Measurements from ENCODE around the gene FAM78A. TPM values are rescaled to one million over a fixed set of nuclear protein-coding genes. Genes with fewer than 3 reads are reported as not detected.
A peak's percentile ranks its signal among the peaks of the same experiment; 100 is the strongest.

FAM78A gene
- total RNA-seq, 2 experiments from 2014 or later = 76.8 to 80.0 TPM

DNA sequence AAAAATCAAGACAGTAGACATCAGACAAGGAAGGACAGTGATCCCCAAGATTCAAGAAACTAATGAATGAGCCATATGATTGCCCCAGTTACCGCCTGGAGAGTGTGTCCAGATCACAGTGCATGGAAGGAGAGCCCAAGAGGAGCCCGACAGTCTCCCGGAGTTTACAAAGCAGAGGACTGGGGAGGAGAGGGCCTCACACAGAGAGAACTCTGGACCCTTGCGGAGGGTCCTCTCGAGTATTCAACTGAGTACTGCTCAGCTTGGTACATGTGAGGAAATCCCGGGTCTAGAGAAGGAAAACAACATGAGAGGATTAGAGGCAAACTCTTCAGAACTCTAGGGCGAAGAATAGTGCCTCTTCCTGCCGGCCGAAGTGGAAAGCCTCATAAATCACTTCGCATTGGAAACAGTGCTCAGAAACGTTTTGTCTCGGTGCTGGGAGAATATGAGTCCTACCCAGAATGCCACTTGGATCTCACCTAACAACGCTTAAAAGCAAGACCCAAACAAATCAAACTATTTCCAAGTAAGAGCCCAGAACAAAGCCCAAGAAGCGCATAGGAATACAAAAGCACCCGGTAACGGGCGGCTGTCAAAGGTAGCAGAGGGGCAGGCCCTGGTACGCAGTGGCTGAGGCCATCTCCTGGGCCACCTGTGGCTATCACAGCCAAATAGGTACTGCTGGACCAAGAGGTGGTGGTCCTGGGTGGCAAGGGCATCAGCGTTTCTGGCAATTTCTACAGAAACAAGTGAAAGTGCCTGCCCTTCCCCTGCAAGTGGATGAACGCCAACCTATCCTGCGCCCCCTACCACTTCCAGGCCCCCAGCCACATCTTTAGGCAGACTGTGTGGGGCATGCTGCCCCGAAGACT is 36.0 kb downstream of the FAM78A start:
- Mint-ChIP-seq H3K27me3 (no peaks in the 10 kb centered on the region), H3K9me3 (ENCODE audit: low read depth) (peaks cover 3% of the 10 kb centered on the region), H3K4me1 (peaks cover 24% of the 10 kb centered on the region)

DNA sequence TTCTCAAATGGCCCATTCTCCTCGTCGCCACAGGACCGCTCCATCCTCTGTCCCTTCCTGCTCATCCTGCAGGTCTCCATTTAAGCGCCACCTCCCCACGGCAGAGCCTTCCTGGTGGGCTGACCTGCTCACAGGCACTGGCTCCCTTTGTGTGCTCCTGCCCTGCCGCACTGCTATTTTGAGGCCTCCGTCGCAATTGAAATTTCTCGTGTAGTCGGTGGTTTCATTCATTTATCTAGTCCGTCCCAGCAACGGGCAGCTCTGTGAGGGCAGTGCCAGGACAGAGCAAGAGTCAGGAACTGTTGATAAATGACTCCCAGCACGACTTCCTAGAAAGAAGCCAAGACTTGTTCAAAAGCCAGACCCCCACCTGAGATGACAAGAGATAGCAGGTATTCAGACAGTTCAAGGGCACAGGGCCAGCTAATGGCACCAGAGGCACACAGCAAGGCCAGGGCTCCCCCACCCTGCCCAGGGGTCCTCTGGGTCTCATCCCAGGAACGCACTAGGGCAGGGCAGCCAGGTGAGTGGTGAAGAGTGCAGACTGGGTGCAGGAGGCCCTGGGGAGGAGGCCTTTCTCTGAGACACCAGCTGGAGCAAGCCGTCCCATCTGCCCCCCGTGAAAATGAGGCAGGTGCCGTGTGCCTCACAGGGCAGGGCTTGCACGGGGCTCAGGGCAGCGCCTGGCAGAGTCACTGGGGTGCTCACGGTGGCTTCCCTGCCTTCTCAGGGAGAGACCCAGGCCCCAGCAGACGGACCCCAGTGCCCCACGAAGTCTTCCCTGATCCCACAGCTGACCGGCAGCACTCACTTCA is 36.9 kb downstream of the FAM78A start:
- Mint-ChIP-seq H3K36me3 (peaks cover 11% of the 10 kb centered on the region), H3K27ac (peak overlapping the region; percentile 67), H3K4me3 (no peak overlapping the region), H3K27me3 (no peaks in the 10 kb centered on the region), H3K4me1 (peaks cover 33% of the 10 kb centered on the region), H3K9me3 (ENCODE audit: low read depth) (peaks cover 3% of the 10 kb centered on the region)
- ATAC-seq (no peak), DNase-seq (no peak)
- CTCF ChIA-PET = interaction anchor here (1.8 to 2.2 kb wide), 2 partner anchors 17 to 97 kb away, joined by 4 to 8 read pairs; no protein-coding TSS in a partner anchor

More for the DNA sequence above, 36.0 kb downstream of the FAM78A start:
- Mint-ChIP-seq H3K36me3 (peaks cover 6% of the 10 kb centered on the region), H3K27ac (peak overlapping the region; percentile 21), H3K4me3 (no peak overlapping the region)
- ATAC-seq (no peak), DNase-seq (no peak)
- CTCF ChIA-PET = interaction anchor here (1.3 kb wide), 1 partner anchor 96 kb away, joined by 4 read pairs; no protein-coding TSS in a partner anchor

DNA sequence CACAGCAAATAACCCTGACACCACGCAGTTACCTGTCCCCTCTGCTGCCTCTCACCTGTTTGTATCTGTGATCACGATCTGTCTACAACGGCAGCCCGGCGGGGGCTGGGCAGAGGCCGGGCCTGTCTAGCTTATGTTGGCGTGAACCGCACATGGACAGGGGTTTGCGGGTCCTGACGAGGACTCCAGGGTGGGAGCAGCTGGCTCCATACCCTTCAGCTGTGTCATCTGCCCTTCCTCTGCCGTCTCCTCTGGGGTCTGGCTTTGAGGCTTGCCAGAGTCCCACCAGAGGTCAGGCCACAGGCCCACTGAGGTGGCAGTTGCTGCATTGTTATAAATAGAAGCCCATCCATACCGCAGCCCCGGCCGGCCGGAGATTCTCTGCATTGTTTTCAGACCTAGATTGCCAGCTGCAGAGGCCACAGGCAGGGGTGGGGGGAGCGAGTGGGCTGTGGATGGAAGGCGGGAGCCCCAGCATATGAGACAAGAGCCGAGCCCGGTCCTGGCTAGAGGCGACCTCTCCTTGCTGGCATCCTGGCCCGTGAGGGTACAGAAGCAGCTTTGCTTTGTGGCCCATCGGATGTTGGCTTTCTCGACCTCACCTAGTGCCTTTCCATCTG is 37.8 kb downstream of the FAM78A start:
- Mint-ChIP-seq H3K27me3 (no peaks in the 10 kb centered on the region), H3K4me3 (peak overlapping the region; percentile 57), H3K27ac (peak overlapping the region; percentile 99), H3K9me3 (ENCODE audit: low read depth) (peaks cover 3% of the 10 kb centered on the region), H3K4me1 (peaks cover 41% of the 10 kb centered on the region), H3K36me3 (peaks cover 13% of the 10 kb centered on the region)
- DNase-seq (no peak), ATAC-seq (peak; percentile 13)
- CTCF ChIA-PET = interaction anchor here (1.3 to 2.2 kb wide), 3 partner anchors 14 to 98 kb away, joined by 4 to 8 read pairs (median 5); no protein-coding TSS in a partner anchor

DNA sequence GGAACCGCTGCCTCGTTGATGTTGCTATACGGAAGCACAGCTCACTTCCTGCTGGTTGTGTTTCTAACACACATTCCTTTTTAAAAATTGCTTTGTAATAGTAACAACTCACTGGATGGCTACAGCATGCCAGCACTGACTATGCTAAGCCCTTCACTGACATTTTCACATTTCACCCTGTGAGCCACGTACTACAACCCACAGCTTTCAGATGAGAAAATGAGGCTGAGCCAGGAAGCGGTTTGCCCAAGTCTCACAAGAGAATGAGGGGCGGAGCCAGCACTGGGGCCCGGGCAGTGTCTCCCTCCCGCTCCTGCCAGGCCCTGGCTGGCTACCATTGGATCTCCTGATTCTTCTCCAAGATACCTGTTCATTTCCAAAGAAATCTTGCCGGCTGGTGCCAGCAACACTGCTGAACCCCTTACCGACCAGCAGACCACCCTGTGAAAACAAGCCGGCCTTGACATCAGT is 38.3 kb downstream of the FAM78A start:
- CTCF ChIA-PET = interaction anchor here (1.1 to 2.2 kb wide), 4 partner anchors 14 to 112 kb away, joined by 4 to 8 read pairs (median 4); no protein-coding TSS in a partner anchor
- DNase-seq = peak; percentile 95
- peak overlapping the region; percentile 99 for H3K27ac Mint-ChIP-seq
- ATAC-seq = peak; percentile 95
- H3K27me3 Mint-ChIP-seq = no peaks in the 10 kb centered on the region
- H3K4me3 Mint-ChIP-seq = peak overlapping the region; percentile 57
- H3K9me3 Mint-ChIP-seq (ENCODE audit: low read depth) = peaks cover 2% of the 10 kb centered on the region
- peaks cover 11% of the 10 kb centered on the region for H3K36me3 Mint-ChIP-seq
- H3K4me1 Mint-ChIP-seq = peaks cover 45% of the 10 kb centered on the region

DNA sequence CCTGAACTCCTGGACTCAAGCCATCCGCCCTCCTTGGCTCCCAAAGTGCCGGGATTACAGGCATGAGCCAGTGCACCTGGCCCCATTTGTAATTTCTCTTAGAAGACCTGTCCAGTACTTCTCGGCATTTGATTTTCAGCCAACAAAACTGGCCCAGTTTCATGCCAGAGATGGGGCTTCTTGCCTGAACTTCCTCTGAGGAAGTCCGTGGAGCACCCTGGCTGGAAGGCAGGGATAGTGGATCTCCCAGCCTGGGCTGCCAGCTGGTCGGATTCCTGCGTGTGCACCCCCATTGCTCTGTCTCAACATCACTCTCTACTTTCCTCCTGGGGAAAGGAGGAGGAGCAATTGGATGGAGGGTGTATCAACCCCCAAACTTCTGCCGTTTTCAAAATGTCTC is 39.0 kb downstream of the FAM78A start:
- H3K36me3 Mint-ChIP-seq = peaks cover 11% of the 10 kb centered on the region
- H3K27ac Mint-ChIP-seq = peak overlapping the region; percentile 99
- no peaks in the 10 kb centered on the region for H3K9me3 Mint-ChIP-seq (ENCODE audit: low read depth)
- H3K27me3 Mint-ChIP-seq = no peaks in the 10 kb centered on the region
- no peak for ATAC-seq
- peaks cover 45% of the 10 kb centered on the region for H3K4me1 Mint-ChIP-seq
- DNase-seq = no peak
- no peak overlapping the region for H3K4me3 Mint-ChIP-seq
- CTCF ChIA-PET = interaction anchor here (1.1 to 2.2 kb wide), 4 partner anchors 15 to 113 kb away, joined by 4 to 8 read pairs (median 4); no protein-coding TSS in a partner anchor

DNA sequence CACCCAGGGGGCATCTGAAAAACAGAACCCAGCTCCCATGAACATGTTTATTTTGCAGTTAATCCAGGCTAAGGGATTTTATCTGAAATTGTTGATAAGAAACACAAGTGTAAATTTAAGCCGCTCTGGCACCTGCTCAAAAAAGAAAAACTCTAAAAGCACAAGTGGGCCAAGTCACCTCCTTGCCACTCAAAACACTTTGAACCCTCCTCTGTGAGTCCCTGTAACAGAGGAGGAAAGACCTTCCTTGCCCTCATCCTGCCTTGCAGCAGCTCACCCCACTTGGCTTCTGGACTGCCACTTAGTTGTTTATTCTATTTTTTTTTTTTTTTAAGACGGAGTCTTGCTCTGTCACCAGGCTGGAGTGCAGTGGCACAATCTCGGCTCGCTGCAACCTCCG is 39.5 kb downstream of the FAM78A start:
- ATAC-seq (no peak), DNase-seq (no peak)
- CTCF ChIA-PET = interaction anchor here (1.1 kb wide), 1 partner anchor 113 kb away, joined by 4 read pairs; no protein-coding TSS in a partner anchor
- Mint-ChIP-seq H3K36me3 (peaks cover 15% of the 10 kb centered on the region), H3K4me1 (peaks cover 45% of the 10 kb centered on the region), H3K27me3 (no peaks in the 10 kb centered on the region), H3K27ac (peak overlapping the region; percentile 99), H3K9me3 (ENCODE audit: low read depth) (no peaks in the 10 kb centered on the region), H3K4me3 (no peak overlapping the region)

DNA sequence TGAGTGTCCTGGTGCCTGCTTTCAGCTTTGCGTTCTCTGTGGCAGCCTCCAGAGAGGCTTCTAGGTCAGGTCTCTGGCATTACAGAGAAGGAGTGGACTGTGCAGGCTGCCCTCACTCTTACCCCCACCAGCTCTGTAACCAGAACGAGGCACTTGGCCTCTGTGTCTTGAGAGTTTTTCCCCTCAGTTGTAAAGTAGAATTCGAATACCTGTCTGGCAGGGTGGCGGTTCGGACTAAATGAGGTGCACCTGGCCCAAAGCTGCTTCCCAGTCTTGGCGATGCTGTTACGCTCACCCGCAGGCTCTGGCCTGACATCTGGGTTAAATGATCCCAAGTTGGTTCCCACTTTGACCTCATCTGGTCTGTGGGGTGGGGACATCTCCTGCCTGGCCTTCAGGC is 40.1 kb downstream of the FAM78A start:
- no peaks in the 10 kb centered on the region for H3K9me3 Mint-ChIP-seq (ENCODE audit: low read depth)
- H3K27ac Mint-ChIP-seq = peak overlapping the region; percentile 56
- H3K4me3 Mint-ChIP-seq = no peak overlapping the region
- H3K4me1 Mint-ChIP-seq = peaks cover 45% of the 10 kb centered on the region
- no peak for ATAC-seq
- CTCF ChIA-PET = interaction anchor here (0.9 kb wide), 1 partner anchor 40 kb away, joined by 3 read pairs; the partner anchor contains the start of gene FAM78A
- no peaks in the 10 kb centered on the region for H3K27me3 Mint-ChIP-seq
- DNase-seq = no peak
- peaks cover 19% of the 10 kb centered on the region for H3K36me3 Mint-ChIP-seq

DNA sequence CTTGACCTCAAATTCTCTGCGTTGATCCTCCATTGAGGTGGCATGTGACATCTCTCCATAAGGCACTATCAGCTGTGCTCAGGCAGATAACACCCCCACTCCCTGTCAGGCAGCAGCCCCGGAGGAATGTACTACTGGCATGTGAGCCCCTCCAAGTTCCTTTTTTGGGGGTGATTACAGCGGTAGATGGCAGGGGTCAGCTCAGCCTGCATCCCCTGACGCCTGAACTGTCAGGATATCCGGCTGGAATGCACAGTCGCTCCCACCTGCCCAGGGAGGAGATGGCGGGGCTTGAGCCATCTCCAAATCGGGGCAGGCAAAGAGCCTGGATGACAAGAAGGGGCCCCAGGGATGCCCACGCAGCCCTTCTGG is 40.8 kb downstream of the FAM78A start:
- Mint-ChIP-seq H3K4me1 (peaks cover 45% of the 10 kb centered on the region), H3K9me3 (ENCODE audit: low read depth) (no peaks in the 10 kb centered on the region), H3K27me3 (no peaks in the 10 kb centered on the region), H3K4me3 (no peak overlapping the region), H3K27ac (peak overlapping the region; percentile 54), H3K36me3 (peaks cover 19% of the 10 kb centered on the region)
- CTCF ChIA-PET = interaction anchor here (0.9 to 1.3 kb wide), 3 partner anchors 21 to 55 kb away, joined by 3 read pairs; partner anchors contain the start of gene FAM78A
- ATAC-seq (no peak), DNase-seq (no peak)

DNA sequence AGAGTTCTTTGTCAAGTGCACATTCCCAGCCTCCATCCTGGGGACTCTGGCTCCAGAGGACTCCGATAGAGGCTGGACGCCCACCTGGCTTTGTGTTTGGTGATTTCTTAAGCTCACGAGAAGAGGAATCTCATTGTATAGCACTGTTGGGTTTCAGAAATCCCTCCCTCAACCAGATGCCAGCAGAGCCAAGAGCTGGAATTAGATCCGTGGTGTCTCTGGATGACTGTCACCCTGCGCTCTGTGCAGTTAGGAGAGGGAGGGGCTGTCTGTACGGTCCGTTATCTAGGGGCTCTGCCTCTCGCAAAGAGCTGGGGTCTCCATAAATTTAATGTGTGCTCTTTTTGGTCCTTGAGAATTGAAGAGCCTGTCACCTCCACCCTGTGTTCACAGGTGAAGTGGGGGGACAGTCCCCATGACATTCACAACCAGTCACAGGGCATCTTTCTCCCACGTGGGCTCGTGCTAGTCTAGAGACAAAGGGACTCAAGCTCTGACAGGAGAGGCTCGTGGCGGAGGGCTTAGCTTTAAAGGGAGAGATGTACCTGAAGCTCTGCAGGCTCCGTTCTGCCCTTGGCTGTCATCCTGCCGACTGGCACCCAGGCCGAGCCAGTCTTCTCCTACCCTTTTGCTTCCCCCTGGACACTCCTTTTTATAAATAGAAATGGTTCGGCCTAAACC is 41.4 kb downstream of the FAM78A start:
- Mint-ChIP-seq H3K27me3 (no peaks in the 10 kb centered on the region), H3K4me3 (no peak overlapping the region), H3K9me3 (ENCODE audit: low read depth) (no peaks in the 10 kb centered on the region), H3K27ac (peak overlapping the region; percentile 54), H3K4me1 (peaks cover 45% of the 10 kb centered on the region), H3K36me3 (peaks cover 25% of the 10 kb centered on the region)
- DNase-seq (no peak), ATAC-seq (no peak)
- CTCF ChIA-PET = interaction anchor here (1.1 to 1.9 kb wide), 3 partner anchors 21 to 54 kb away, joined by 3 to 4 read pairs (median 3); no protein-coding TSS in a partner anchor

DNA sequence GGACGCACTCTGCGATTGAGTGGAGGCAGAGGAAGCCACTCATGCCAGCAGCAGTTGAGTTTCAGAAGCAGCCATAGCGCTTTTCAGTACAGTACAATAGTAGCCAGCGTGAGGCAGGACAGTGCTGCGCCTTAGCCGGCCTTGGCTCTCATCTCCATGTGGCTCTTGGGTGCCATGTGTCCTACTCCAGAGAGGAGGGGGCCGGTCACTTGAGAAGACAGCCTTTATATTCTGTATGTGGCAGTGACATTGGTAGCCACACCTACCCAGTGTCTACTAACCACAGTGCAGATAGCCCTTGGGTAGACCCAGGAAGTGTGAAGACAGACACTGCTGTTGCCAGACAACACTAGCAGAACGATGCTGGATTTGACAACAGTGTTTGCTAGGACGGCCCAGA is 42.3 kb downstream of the FAM78A start:
- ATAC-seq = peak; percentile 38
- peak; percentile 68 for DNase-seq
- peak overlapping the region; percentile 51 for H3K4me3 Mint-ChIP-seq

DNA sequence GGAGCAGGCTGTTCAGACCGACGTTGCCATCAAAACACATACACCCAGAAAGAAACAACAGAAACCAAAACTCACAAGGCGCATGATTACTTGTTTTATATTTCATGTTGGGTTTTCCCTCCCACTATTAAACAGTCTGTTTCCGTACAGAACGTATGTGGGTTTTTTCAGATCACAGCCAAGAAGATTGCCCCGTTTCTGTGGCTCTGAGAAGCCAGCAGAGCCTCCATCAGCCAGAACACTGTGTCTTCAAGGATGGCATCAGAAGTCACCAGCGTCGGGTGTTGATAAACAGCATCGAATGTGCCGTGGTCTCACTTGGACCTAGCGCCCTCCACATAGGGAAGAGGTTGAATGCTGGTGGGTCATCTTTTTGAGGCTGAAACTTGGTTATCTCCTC is 42.8 kb downstream of the FAM78A start:
- H3K4me3 Mint-ChIP-seq = peak overlapping the region; percentile 51
- H3K27ac Mint-ChIP-seq = peak overlapping the region; percentile 88
- H3K4me1 Mint-ChIP-seq = peaks cover 37% of the 10 kb centered on the region
- CTCF ChIA-PET = interaction anchor here (1.6 to 1.9 kb wide), 2 partner anchors 38 to 55 kb away, joined by 4 read pairs; no protein-coding TSS in a partner anchor
- no peak for DNase-seq
- H3K36me3 Mint-ChIP-seq = peaks cover 28% of the 10 kb centered on the region
- H3K9me3 Mint-ChIP-seq (ENCODE audit: low read depth) = no peaks in the 10 kb centered on the region
- H3K27me3 Mint-ChIP-seq = no peaks in the 10 kb centered on the region
- ATAC-seq = peak; percentile 10

More for the DNA sequence above, 42.3 kb downstream of the FAM78A start:
- CTCF ChIA-PET = interaction anchor here (1.6 to 1.9 kb wide), 2 partner anchors 37 to 55 kb away, joined by 4 read pairs; no protein-coding TSS in a partner anchor
- Mint-ChIP-seq H3K9me3 (ENCODE audit: low read depth) (no peaks in the 10 kb centered on the region), H3K36me3 (peaks cover 27% of the 10 kb centered on the region), H3K27me3 (no peaks in the 10 kb centered on the region), H3K4me1 (peaks cover 41% of the 10 kb centered on the region), H3K27ac (peak overlapping the region; percentile 88)

DNA sequence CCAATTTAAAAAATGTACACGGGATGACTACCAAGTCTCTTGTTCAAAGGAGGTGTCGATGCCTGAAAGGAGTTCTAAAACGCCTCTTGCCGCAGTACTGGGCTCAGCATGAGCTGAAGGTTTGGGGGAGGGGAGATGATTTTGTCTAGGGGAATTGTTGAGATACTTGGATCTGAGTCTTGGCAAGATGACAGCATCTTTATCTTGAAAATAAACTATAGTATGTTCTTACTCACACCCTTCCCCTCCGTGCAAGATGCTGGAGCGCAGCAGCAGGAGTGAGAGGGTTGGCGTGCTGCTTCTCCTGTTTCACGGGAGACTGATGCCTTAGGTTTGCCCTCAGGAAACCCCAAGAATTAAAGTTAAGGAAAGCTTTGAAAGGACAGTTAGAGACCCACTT is 47.3 kb downstream of the FAM78A start:
- CTCF ChIA-PET = interaction anchor here (1.2 to 1.3 kb wide), 3 partner anchors 28 to 121 kb away, joined by 3 read pairs; no protein-coding TSS in a partner anchor

More for the DNA sequence above, 47.3 kb downstream of the FAM78A start:
- ATAC-seq (no peak), DNase-seq (no peak)
- Mint-ChIP-seq H3K4me1 (peaks cover 16% of the 10 kb centered on the region), H3K9me3 (ENCODE audit: low read depth) (no peaks in the 10 kb centered on the region), H3K27me3 (no peaks in the 10 kb centered on the region), H3K27ac (no peak overlapping the region), H3K4me3 (no peak overlapping the region), H3K36me3 (peaks cover 25% of the 10 kb centered on the region)

All from activated CD8-positive, alpha-beta memory T cell treated with anti-CD3 and anti-CD28 coated beads, Interleukin-2, amount 10 ng/mL, durations not matched to agents 7 days and 5 days (primary cell).